H1 (cell line): Measurements from ENCODE around the gene OR1S1.

Experiments
- BCL11A ChIP-seq, 2 experiments: IDR thresholded peaks; one replicate each; pipeline ENCODE4 v1.6.1; 2011; ENCODE audit warnings: low read depth in 2 of 2, low read length in 2 of 2, mild to moderate bottlenecking in 2 of 2
- MAX ChIP-seq: IDR thresholded peaks from 2 replicates; pipeline ENCODE4 v1.6.1; 2012; ENCODE audit warnings: inconsistent platforms
- TCF12 ChIP-seq: IDR thresholded peaks from 2 replicates; pipeline ENCODE4 v1.6.1; 2011; ENCODE audit warnings: low read depth, mild to moderate bottlenecking, low read length

DNA sequence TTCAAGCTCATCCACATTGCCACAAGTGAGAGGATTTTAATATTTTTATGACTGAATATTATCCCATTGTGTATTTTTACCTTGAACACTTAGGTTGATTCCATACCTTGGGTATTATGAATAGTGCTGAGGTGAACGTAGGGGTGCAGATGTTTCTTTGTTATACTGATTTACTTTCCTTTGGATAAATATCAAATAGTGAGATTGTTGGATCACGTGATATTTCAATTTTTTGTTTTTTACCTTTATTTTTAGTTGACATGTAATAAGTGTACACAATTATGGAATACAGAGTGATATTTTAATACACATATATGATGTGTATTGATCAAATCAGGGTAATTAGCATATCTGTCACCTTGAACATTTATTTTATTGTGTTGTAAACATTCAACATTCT, 47.5 kb downstream of the OR1S1 start:
- TF ChIP-seq TCF12 (no peak), MAX (no peak), BCL11A (IDR thresholded peaks at IDR 0.05; ENCODE audit: low read depth in 2 of 2, low read length in 2 of 2) (no peak)
